CD4-positive, alpha-beta T cell treated with Interleukin-17A for 1 hour (primary cell): ENCODE results near the gene LSM7.
"Not testable (repeated sequence)": the region's sequence is repeated elsewhere in the genome, so short reads cannot be mapped to it uniquely, and the experiment has no call there.

ENCODE experiments used
- DNase-seq: peaks from one replicate; pipeline ENCODE4 v3.0.0-alpha.2; 2020

The LSM7 gene

DNA sequence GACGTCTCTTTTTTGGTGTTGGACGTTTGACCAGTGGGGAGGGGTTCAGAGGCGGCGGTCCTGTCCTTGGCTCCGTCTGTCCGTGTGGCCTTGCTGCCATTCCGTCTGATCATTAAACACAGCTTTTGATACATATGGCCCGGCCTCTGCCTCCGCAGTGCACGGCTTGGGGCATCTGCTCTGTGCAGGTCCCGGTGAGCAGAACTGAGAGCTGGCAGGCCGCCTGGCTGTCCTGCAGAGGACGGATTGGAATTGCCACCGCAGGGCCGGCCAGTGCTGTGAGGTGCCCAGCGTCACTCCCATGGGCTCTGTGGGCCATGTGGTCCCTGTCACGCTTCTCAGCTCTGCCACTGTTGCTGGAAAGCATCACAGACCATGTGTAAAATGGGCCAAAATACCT is 26.3 kb upstream of the LSM7 start:
- DNase-seq: no peak

DNA sequence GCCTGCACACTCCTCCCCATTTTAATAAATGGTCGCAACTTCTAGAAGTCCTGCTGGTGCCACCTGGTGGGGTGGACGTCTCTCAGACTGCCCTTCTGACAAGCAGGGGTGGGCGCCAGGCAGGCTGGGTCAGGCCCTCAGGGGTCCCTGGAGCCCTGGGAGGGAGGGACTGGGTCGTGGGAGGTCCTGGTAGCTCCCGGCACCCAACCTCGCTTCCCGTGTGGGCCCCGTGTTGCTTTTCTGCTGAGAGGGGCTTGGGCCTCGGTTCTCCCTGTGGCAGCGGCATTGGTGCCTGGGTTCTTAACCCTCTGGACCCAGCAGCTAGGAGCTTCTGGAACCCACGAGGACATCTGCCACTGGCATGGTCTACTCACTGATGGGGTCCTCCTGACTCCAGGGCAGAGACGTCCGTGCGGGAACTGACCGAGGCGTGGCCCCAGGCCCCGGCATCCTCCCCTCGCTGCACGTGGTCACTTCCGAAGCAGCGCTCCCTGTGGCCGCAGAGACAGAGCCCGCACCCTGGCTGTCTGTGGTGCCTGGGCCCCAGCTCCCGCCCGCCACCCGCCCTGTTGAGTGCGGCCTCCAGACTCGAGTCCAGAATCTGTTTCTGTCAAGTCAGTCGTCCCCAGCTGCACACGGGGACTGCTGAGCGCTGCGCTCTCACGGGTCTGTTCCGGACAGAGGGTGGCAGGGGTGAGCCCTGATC is 25.7 kb upstream of the LSM7 start:
- no peak for DNase-seq

DNA sequence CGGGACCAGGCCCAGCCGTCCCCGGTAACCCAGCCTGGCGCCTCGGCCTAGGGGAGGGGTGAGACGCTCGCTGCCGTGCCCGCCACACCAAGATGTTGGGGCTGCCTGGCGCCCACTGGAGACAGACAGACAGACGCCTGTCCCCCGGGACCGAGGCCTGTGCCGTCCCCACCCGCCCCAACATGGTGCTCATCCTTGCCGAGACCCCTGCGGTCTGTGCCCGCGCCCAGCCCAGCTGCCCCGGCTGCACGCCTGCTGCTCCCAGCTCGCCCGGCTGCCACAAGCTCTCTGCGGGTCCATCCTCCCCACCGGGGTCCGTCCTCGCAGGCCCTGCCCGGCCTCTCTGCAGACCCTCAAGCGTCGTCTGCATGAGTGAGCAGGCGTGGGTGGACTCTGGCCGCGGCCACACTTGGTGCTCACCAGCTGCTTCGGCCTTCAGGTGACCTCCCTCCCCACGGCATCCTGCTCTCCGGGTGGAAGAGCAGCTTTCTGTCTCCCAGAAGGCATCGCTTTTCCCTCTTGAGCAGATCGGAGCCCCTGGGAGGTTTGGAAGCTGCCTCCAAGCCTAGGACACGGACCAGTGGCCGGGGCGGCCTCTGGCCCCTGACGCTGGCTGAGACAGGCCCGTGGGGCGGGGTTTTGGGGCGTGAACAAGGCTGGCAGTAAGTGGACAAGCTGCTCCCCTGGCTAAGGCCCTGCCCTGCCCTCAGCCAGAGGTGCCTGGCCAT is 24.9 kb upstream of the LSM7 start:
- no peak for DNase-seq

DNA sequence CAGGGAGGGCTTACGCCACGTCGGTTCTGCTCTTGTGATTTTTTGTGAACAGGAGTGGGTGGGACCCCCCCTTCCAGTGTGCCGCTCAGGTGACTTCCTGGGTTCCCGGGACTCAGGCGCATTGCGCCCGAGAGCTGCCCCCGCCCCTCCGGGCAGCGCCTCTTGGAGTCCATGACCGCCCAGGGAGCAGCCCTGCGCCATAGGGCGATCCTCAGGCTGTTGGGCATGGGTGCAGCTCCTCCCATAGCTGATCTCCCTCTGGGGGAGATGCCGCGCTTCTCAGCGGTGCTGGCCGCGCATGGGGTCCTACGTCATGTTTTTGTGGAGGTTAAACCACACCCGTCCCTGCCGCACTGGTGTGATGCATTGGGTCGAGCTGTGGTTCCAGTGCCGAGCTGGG is 23.7 kb upstream of the LSM7 start:
- DNase-seq: no peak

DNA sequence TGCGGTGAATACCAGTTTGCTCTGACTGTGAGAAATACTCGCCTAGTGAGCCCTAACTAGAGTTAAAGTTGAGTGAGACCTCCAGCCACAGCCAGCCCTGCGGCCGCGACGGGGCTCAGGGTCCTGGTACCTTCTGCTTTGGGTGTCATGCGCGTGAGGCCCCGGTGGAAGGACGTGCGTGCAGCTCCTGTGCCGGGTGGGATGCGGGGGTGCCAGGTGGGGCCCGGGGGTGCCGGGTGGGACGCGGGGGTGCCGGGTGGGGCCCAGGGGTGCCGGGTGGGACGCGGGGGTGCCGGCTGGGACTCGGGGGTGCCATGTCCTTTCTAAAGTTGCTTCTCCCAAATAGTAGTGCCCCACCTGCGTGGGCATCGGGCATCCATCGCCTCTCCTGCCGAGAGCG is 23.2 kb upstream of the LSM7 start:
- DNase-seq: no peak

DNA sequence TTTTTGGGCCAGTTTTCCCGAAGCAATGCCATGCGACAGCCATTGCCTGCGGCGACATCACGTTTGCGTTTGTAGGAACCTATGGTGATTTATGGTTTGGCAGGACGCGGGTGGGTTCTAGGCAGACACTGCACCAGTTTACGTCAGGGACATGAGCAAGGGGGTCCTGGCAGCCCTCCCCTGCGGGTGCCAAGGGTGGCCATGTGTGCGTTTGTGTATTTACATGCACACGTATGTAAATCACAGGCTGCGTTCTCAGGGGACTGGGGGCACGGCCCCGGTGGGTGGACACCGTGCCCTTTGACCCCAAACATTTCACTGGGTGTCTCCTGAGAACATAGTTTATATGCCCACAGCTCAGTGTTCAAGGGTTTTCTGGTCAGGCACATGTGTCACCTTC is 22.3 kb upstream of the LSM7 start:
- no peak for DNase-seq

DNA sequence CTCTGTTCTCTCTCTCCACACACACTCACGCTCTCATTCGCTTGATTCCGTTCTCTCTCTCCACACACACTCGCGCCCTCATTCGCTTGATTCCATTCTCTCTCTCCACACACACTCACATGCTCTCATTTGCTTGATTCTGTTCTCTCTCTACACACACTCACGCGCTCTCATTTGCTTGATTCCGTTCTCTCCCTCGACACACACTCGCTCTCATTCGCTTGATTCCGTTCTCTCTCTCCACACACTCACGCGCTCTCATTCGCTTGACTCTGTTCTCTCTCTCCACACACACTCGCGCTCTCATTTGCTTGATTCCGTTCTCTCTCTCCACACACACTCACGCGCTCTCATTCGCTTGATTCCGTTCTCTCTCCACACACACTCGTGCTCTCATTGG is 21.4 kb upstream of the LSM7 start:
- DNase-seq: not testable (repeated sequence)

DNA sequence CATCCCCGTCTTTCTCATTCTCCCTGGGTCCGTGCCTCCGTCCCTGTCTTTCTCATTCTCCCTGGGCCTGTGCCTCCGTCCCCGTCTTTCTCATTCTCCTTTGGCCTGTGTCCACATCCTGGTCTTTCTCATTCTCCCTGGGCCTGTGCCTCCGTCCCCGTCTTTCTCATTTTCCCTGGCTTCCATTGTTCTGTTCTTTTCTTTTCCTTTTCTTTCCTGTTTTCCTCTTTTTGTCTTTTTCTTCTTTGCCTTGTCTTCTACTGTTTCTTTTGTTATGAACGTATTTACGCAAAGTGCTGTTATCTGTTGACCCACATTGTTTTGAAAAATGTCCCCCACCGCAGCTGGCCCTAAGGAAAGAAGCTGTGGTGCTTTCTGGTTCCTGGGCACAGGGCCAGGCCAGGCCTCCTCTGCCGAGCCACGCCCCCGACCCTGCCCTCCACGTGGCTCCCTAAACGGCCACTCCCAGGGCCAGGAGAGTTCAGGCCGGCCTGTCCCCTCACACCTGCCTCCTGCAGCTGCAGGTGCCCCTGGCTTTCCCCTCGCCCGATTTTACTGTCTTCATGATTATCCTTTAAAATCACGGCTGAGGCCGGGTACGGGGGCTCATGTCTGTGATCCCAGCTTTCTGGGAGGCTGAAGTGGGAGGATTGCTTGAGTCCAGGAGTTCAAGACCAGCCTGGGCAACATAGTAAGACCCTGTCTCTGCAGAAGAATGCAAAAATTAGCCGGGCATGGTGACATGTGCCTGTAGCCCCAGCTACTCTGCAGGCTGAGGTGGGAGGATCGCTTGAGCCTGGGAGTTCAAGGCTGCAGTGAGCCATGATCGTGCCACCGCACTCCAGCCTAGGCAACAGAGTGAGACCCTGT is 17.6 kb upstream of the LSM7 start:
- DNase-seq: no peak

DNA sequence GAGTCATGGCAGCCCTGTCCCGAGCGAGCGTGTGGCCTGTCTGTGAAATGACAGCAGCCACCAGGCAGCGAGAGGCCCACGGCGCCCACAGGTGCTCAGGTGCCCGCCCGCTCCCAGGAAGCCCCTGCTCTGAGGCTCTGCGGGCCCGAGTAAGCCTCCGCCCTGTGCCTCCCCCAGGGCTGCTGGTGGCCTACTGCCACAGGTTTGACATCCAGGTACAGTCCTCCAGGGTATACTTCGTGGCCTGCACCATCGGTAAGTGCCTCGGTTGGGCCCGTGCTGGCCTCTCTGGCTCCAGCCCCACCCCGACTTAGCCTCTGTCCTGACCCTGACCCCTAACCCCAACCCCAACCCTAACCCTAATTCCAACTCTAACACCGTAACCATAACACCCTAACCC is 16.7 kb upstream of the LSM7 start:
- DNase-seq: no peak

DNA sequence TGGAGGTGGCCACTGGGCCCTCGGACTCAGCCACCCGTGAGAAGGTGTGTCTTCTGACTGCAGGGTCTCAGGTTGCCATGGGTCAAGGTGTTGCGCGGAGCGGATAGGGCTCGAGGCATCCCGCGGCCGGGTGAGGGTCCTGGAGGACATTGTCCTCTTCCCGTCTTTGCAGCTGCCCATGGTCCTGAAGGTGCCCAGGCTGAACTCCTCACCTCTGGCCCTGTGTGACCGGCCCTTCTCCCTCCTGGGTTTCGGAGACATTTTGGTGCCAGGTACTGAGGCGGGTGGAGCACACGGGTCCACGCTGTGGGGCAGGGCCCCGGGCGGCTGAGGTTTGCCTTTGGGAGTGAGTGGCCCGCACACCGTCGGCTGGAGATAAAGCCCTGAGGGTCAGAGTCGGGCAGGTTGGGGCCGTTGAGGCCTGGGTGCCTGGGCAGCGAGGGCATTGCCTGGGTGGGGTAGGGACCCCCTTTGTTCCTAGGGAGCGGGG is 16.0 kb upstream of the LSM7 start:
- no peak for DNase-seq

DNA sequence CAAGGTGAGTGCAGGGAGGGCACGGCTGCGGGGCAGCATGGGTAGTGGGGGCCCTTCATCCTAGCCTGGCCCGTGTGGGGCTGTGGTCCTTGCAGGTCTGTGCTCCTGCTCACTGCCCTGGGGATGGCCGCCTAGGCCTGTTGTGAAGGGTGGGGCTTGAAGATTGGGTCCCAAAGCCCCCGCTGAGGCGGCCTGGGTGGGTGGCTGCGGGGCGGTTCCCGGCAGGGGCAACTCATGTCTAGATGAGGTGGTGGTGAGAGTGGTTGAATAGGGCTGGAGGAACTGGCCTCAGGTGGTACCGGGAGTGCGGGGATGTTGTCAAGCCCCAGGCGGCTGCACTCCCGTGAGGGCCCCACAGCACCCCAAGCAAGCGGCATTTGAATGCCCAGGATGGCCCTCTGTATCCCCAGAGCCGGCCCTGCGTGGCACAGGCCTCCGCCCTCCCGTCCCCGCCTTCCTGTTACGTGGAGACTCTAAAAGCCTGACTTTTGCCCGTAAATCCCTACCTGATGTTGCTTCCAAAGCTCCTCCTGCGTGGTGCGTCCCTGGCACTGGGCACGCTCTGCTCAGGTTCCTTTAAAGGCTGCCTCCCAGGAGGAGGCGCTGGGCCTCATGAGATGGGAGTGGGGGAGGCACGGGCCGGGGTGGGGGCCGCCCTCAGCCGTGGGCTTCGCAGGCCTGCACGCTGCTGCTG is 15.1 kb upstream of the LSM7 start:
- no peak for DNase-seq

DNA sequence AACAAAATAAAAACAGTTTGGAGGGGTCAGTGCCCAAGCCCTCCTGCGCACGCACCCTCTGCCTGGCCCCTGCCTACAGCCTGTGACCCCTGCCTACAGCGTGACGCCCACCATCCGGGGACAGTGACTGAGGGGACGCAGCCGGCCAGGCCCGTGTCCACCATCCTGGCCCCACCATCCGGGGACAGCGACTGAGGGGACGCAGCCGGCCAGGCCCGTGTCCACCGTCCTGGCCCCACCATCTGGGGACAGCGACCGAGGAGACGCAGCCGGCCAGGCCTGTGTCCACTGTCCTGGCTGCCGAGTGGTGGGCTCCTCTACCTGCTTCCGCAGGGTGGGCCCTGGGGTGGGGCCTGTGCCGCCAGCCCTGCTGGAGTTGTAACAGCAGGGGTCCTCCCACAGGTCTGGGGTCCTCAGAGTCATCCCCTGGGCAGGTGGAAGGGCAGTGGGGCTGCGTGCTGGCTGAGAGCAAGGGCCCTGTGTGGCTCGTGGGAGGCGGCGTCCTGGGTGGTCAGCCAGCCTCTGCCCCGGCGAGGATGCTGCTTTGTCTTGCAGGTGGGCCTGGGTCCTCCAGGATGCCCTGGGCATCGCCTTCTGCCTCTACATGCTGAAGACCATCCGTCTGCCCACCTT is 14.4 kb upstream of the LSM7 start:
- no peak for DNase-seq

DNA sequence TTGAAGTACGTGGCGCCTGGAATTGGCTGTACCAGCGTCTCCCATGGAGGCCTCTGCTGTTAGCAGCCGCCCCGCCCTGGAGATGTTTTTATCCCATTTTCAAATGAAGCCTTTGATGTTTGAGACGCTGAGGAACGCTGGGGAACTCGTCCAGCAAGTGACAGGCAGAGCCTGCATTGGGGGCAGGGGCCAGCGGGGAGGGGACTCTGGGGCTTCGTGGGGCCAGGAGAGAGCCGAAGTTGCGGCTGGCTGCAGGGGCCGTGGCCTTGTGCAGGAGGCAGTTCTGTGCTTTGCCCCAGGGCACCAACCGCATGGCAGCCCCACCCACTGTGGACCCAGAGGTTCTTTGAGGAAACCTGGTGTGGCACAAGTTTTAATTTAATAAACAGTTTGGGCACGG is 13.6 kb upstream of the LSM7 start:
- DNase-seq: no peak

DNA sequence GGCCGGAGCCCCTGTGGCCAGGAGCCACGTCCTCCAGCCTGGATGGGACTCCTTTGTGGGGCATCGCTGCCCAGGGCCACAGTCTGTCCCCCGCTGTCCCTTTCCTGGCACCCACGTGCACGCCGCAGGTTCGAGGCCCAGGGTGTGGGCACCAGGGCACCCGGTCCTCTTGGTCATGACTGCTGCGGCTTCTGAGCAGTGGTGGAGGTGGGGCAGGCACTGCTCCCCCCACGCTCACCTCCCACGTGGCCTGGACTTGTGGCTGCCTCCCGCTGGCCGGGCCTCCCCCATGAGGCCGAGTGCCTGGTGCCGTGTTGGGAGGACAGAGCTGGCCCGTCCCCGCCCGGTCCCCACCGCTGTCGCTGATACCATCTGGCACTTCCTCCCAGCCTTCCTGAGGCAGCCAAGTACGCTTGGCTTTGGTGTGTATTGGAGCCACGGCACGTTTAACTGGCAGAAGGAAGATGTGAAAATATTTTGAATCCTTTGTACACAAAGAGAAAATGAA is 12.9 kb upstream of the LSM7 start:
- no peak for DNase-seq

DNA sequence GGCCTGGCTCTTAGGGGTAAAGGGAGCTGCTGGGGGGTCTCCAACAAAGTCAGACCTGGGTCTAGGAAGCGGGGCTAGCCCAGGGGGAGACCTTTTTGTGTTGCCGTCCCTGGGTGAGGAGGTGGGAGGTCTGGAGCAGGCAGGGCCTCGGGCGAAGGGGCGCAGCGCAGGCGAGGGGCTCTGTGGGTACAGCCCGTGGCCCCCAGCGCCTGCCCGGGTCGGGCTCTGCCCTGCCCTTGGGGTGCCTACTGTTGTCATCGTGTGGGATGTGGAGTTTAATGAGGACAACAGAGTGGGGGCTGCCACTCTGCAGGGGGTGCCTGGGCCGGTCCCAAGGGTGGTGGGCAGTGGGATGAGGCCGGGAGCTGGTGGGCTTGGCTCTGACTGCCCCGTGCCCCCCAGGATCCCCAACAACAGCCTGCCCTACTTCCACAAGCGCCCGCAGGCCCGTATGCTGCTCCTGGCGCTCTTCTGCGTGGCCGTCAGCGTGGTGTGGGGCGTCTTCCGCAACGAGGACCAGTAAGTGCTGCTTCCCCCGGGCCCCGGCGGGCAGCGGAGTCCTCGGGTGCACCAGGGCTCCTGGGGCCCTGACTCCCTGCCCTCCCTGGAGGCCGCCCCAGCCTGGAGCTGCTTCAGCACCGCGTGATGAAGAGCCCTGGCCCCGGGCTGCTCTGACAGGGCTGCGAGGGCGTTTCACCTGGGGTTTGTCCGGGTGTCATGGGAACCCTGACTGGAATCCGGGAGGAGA is 12.3 kb upstream of the LSM7 start:
- no peak for DNase-seq

DNA sequence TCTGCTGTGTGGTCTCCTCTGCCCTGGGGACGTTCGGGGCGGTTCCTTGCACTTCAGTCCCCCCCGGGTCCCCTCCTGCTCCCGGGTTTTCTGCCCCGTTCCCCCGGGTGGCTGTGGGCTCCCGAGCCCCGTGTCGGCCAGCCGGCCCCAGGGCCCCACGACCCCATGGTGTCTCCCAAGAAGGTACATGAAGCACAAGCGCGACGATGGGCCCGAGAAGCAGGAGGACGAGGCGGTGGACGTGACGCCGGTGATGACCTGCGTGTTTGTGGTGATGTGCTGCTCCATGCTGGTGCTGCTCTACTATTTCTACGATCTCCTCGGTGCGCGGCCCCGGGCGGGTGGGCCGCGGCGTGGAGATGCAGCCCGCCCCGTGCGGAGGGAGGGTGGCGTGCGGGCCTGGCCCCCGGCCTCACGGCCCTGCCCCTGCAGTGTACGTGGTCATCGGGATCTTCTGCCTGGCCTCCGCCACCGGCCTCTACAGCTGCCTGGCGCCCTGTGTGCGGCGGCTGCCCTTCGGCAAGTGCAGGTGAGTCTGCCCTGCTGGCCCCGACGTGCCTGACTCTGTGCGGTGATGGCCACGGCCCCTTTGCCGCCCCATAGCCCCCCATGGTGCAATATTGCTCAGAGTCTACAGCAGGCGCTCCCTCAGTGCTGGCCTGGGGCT is 11.4 kb upstream of the LSM7 start:
- DNase-seq: no peak

DNA sequence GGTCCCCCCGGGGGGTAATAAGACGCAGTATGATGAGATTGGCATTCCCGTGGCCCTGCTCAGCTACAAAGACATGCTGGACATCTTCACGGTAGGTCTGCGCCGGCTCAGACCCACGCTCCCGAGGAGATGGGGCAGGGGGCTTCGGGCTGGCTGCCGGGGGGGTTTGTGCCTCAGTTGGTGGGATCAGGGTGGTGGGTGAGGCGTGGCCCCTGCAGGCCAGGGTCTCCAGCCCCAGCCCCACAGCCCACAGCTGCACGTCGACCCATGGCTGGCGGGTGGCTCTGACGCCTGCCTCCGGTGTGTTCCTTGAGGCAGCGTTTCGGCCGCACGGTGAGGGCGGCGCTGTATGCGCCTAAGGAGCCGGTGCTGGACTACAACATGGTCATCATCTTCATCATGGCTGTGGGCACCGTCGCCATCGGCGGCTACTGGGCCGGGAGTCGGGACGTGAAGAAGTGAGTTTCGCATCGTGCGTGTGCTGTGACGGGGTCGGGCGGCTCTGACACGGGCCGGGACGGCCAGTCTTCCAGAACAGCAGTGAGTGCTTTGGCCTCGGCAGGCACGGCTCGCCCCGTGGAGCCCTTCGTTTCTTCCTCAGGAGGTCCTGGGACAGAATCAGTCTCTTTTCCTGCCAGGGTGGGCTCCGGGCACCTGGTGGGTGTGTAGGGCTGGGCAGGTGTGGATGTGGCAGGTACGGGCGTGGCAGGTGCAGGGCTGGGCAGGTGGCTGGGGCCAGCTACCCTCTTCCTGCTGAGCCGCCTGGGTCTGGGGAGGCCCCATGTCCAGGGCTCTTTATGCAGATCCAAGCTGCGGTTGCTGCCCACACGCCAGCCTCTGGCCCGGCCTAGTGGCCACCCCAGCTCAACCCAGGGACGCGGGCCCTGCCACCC is 10.6 kb upstream of the LSM7 start:
- no peak for DNase-seq

DNA sequence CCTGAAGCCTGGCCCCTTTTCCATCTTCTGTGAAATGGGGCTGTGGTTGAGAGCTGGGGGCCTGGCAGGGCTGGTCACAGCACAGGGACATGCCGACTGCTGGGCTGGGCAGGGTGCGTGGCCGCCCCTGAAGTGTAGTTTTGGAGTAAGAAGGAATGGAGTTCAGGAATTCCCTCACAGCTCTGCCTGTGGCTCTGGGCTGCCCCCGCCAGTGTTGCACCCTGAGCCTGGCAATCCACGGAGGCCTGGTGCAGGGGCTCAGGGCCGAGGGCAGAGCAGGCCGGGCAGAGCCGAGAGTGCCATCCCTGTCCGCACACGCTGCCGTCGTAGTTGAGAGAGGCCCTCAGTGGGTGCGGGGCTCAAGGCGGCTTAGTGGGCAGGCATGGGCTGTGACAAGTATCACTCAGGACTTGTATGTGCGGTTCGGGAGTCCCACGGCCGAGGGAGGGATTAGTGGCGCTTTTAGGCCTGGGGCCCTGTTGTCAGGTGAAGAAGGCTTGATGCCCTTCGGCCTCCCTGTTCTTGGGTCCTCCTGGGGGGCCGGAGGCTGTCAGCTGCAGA is 9.7 kb upstream of the LSM7 start:
- no peak for DNase-seq

DNA sequence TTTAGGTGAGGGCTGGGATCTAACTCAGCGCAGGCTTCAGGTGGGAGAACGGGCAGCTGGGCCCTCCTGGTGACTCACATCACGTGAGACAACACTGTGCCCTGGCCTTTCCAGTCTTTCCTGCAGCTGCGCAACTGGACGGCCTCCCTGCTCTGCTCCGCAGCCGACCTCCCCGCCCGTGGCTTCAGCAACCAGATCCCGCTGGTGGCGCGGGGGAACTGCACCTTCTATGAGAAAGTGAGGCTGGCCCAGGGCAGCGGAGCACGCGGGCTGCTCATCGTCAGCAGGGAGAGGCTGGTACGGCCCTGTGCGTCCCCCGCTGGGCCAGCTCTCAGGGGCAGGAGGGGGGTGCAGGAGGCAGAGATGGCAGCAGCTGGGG is 8.9 kb upstream of the LSM7 start:
- no peak for DNase-seq
